Spleen (tissue), 7 donors: ENCODE measurements around the gene WNT6.

Experiments
- CTCF ChIP-seq, 11 experiments: fragments of 200-600 bp in 7 of 11; fragments of 450-650 bp in 4 of 11; sonication (generic) in 4 of 11; IDR thresholded peaks in 8 of 11; conservative IDR thresholded peaks in 3 of 11; 1 replicate in 7 of 11; 2 replicates in 4 of 11; pipeline versions ENCODE4 v1.4.0 to v1.8.0; 2016 to 2021; ENCODE audit warnings: antibody characterized with exemption in 11 of 11, inconsistent platforms in 4 of 11, mild to moderate bottlenecking in 1 of 11
- POLR2A ChIP-seq, 3 donors: fragments of 450-650 bp; IDR thresholded peaks; one replicate each; pipeline ENCODE4 v1.5.1; 2017; ENCODE audit warnings: antibody characterized with exemption in 3 of 3, mild to moderate bottlenecking in 1 of 3
- donor health status: DM: no; HTN: no; CAD: no; lungs with moderate emphysema.
- donor health status: DM: no; HTN: no; CAD: no.
- donor health status: DM: no; HTN: no; CAD: no.

DNA sequence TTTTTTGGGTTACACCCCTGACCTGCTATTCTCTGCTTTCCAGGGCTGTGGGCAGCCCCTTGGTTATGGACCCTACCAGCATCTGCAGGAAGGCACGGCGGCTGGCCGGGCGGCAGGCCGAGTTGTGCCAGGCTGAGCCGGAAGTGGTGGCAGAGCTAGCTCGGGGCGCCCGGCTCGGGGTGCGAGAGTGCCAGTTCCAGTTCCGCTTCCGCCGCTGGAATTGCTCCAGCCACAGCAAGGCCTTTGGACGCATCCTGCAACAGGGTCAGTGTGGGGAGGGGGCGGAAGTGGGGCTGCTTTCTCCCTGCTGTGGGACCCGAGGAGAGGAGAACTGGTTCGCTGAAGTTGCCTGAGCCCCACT lies 11.4 kb downstream of the WNT6 start:
- no peak for TF ChIP-seq CTCF (IDR thresholded peaks at IDR 0.05 in 8 of 11, conservative IDR thresholded peaks at IDR 0.05 in 3 of 11)
- no peak for TF ChIP-seq POLR2A (IDR thresholded peaks at IDR 0.05)
